H1 (cell line): ENCODE results near the gene NEDD4L. TPM values are rescaled to one million over a fixed set of nuclear protein-coding genes. Genes with fewer than 3 reads are reported as not detected.

Experiments used
- CTCF ChIA-PET: fragments of 300-600 bp; sonication (Branson Sonifier 250); formaldehyde crosslinking; loops from one replicate; lab custom pipeline; 2021; ENCODE audit not compliant: partially characterized antibody; lab: Charles Lee
- POLR2A ChIA-PET: fragments of 300-600 bp; sonication (Branson Sonifier 250); formaldehyde crosslinking; loops from one replicate; lab custom pipeline; 2021; ENCODE audit warnings: inconsistent platforms; ENCODE audit not compliant: partially characterized antibody; lab: Charles Lee
- DNase-seq, 2 experiments: peaks; one replicate each; pipeline versions ENCODE4 v3.0.0 to v3.0.0-alpha.2; 2010 to 2022; ENCODE audit warnings: low spot score in 2 of 2, low read depth in 1 of 2, mixed read lengths in 1 of 2
- FAIRE-seq: peaks from 2 replicates; lab custom pipeline; 2011; peaks lifted over from hg19 to GRCh38; lab: Jason Lieb, UNC
- H2AFZ ChIP-seq: 2 replicates; pipeline ENCODE4 v1.8.1; 2012; ENCODE audit warnings: low read length, inconsistent platforms
- H2AK5ac ChIP-seq: 2 replicates; pipeline ENCODE4 v1.6.1; 2013; ENCODE audit warnings: low read depth, low read length
- H2BK120ac ChIP-seq: replicated peaks from 2 replicates; pipeline ENCODE3; 2013; ENCODE audit warnings: low read depth, low read length, inconsistent platforms
- H2BK12ac ChIP-seq: 2 replicates; pipeline ENCODE4 v1.6.1; 2013; ENCODE audit warnings: low read depth, low read length
- H2BK15ac ChIP-seq: 2 replicates; pipeline ENCODE4 v1.6.1; 2013; ENCODE audit warnings: low read length
- H2BK20ac ChIP-seq: 2 replicates; pipeline ENCODE4 v1.6.1; 2013; ENCODE audit warnings: low read length
- H2BK5ac ChIP-seq: 2 replicates; pipeline ENCODE4 v1.6.1; 2013; ENCODE audit warnings: low read depth, low read length
- H3K14ac ChIP-seq: 2 replicates; pipeline ENCODE4 v1.6.1; 2013; ENCODE audit warnings: inconsistent platforms; ENCODE audit not compliant: insufficient read length
- H3K18ac ChIP-seq: 2 replicates; pipeline ENCODE4 v1.6.1; 2013; ENCODE audit warnings: low read length; ENCODE audit errors: extremely low read depth
- H3K23ac ChIP-seq: 2 replicates; pipeline ENCODE4 v1.6.1; 2013; ENCODE audit warnings: inconsistent platforms; ENCODE audit not compliant: insufficient read length
- H3K23me2 ChIP-seq: 2 replicates; pipeline ENCODE4 v1.6.1; 2013; ENCODE audit warnings: low read depth, low read length
- H3K27ac ChIP-seq: 2 replicates; pipeline ENCODE4 v1.6.1; 2011; ENCODE audit warnings: low read depth, low read length, inconsistent platforms
- H3K27me3 ChIP-seq, 4 experiments: replicated peaks in 1 of 4; 1 replicate in 1 of 4; 2 replicates in 3 of 4; pipeline versions ENCODE4 v1.6.1 to v1.8.1; 2011 to 2013; ENCODE audit warnings: low read length in 3 of 4, mild to moderate bottlenecking in 3 of 4, inconsistent platforms in 2 of 4, mixed read lengths in 2 of 4, moderate library complexity in 1 of 4; ENCODE audit not compliant: control insufficient read depth in 3 of 4, insufficient read depth in 3 of 4; ENCODE audit errors: extremely low read depth in 1 of 4
- H3K36me3 ChIP-seq, 4 experiments: 2 replicates each; pipeline versions ENCODE4 v1.6.1 to v1.8.1; 2011 to 2013; ENCODE audit warnings: mild to moderate bottlenecking in 4 of 4, low read length in 3 of 4, moderate library complexity in 2 of 4, control low read depth in 1 of 4, inconsistent platforms in 1 of 4; ENCODE audit not compliant: insufficient read depth in 4 of 4, control insufficient read depth in 2 of 4
- H3K4ac ChIP-seq: replicated peaks from 2 replicates; pipeline ENCODE3; 2013; ENCODE audit warnings: low read length, low read depth, mixed read lengths, inconsistent platforms; ENCODE audit not compliant: insufficient read length
- H3K4me1 ChIP-seq, 4 experiments: replicated peaks in 1 of 4; 1 replicate in 1 of 4; 2 replicates in 3 of 4; pipeline versions ENCODE4 v1.6.1 to v1.8.1; 2011 to 2013; ENCODE audit warnings: low read length in 3 of 4, inconsistent platforms in 2 of 4, mixed read lengths in 1 of 4; ENCODE audit not compliant: insufficient read depth in 4 of 4, control insufficient read depth in 3 of 4
- H3K4me2 ChIP-seq, 2 experiments: 2 replicates each; pipeline versions ENCODE4 v1.6.1 to v1.8.1; 2011 to 2013; ENCODE audit warnings: low read depth in 2 of 2, low read length in 2 of 2, control low read depth in 1 of 2, inconsistent platforms in 1 of 2, mild to moderate bottlenecking in 1 of 2; ENCODE audit not compliant: insufficient read depth in 1 of 2
- H3K4me3 ChIP-seq, 4 experiments: fragments of 200-600, 300-600 bp in 1 of 4; sonication (generic), shearing (Covaris generic), sonication (Bioruptor Twin) in 1 of 4; 2 replicates each; pipeline versions ENCODE4 v1.5.1 to v1.8.1; 2011 to 2016; ENCODE audit warnings: low read length in 4 of 4, low read depth in 3 of 4, control low read depth in 2 of 4, inconsistent platforms in 2 of 4, mild to moderate bottlenecking in 2 of 4, mixed read lengths in 1 of 4, moderate library complexity in 1 of 4; ENCODE audit not compliant: insufficient read depth in 2 of 4; ENCODE audit errors: extremely low read depth in 1 of 4
- H3K56ac ChIP-seq: replicated peaks from 2 replicates; pipeline ENCODE3; 2013; ENCODE audit warnings: low read depth, mild to moderate bottlenecking, mixed read lengths, low read length, inconsistent platforms; ENCODE audit not compliant: insufficient read length
- H3K79me1 ChIP-seq: 2 replicates; pipeline ENCODE4 v1.6.1; 2013; ENCODE audit warnings: low read depth, low read length, control low read depth
- H3K79me2 ChIP-seq, 2 experiments: 2 replicates each; pipeline versions ENCODE4 v1.6.1 to v1.8.1; 2012 to 2013; ENCODE audit warnings: low read length in 2 of 2, mild to moderate bottlenecking in 2 of 2, inconsistent platforms in 1 of 2; ENCODE audit not compliant: insufficient read depth in 2 of 2, control insufficient read depth in 1 of 2
- H3K9ac ChIP-seq, 4 experiments: replicated peaks in 1 of 4; 1 replicate in 1 of 4; 2 replicates in 3 of 4; pipeline versions ENCODE4 v1.6.1 to v1.8.1; 2011 to 2013; ENCODE audit warnings: low read depth in 3 of 4, low read length in 3 of 4, control low read depth in 2 of 4, mild to moderate bottlenecking in 2 of 4, moderate library complexity in 2 of 4, inconsistent platforms in 1 of 4; ENCODE audit errors: extremely low read depth in 1 of 4
- H3K9me3 ChIP-seq, 2 experiments: 2 replicates each; pipeline versions ENCODE4 v1.6.1 to v1.8.1; 2012 to 2013; ENCODE audit warnings: mild to moderate bottlenecking in 2 of 2, moderate library complexity in 2 of 2, control low read depth in 1 of 2, inconsistent platforms in 1 of 2, low read depth in 1 of 2, low read length in 1 of 2, mixed read lengths in 1 of 2; ENCODE audit not compliant: insufficient read depth in 2 of 2
- H4K20me1 ChIP-seq, 2 experiments: replicated peaks in 1 of 2; 2 replicates each; pipeline versions ENCODE3 to v1.8.1; 2011 to 2013; ENCODE audit warnings: inconsistent platforms in 2 of 2, low read length in 2 of 2, mild to moderate bottlenecking in 1 of 2; ENCODE audit not compliant: insufficient read depth in 2 of 2, control insufficient read depth in 1 of 2
- H4K5ac ChIP-seq: 2 replicates; pipeline ENCODE4 v1.6.1; 2013; ENCODE audit warnings: low read length, low read depth, mixed read lengths, inconsistent platforms; ENCODE audit not compliant: insufficient read length
- H4K8ac ChIP-seq: 2 replicates; pipeline ENCODE4 v1.8.0; 2013; ENCODE audit warnings: mild to moderate bottlenecking, moderate library complexity, low read length, inconsistent platforms; ENCODE audit not compliant: insufficient read depth; ENCODE audit errors: extremely low read depth
- H4K91ac ChIP-seq: replicated peaks from 2 replicates; pipeline ENCODE3; 2013; ENCODE audit warnings: low read length, mixed read lengths, inconsistent platforms; ENCODE audit not compliant: insufficient read length
- KDM5A ChIP-seq: fragments of 200-600 bp; IDR thresholded peaks from 2 replicates; pipeline ENCODE4 v1.7.1; 2012; ENCODE audit warnings: mild to moderate bottlenecking, low read length, inconsistent platforms, mixed read lengths
- NRF1 ChIP-seq: IDR thresholded peaks from 2 replicates; pipeline ENCODE4 v1.6.1; 2011; ENCODE audit warnings: mild to moderate bottlenecking, low read depth, low read length, improper control_type of control experiment
- RFX5 ChIP-seq: IDR thresholded peaks from 2 replicates; pipeline ENCODE4 v1.6.1; 2011; ENCODE audit warnings: low read depth, low read length, improper control_type of control experiment, borderline replicate concordance
- SIX5 ChIP-seq: IDR thresholded peaks from 2 replicates; pipeline ENCODE4 v1.6.1; 2011; ENCODE audit warnings: mild to moderate bottlenecking, low read depth, low read length
- SP2 ChIP-seq: IDR thresholded peaks from 2 replicates; pipeline ENCODE4 v1.6.1; 2012; ENCODE audit warnings: mild to moderate bottlenecking, low read length, inconsistent platforms
- SP4 ChIP-seq: IDR thresholded peaks from 2 replicates; pipeline ENCODE4 v1.6.1; 2012; ENCODE audit warnings: low read length, inconsistent platforms
- WGBS, 2 experiments: shearing (Covaris generic) in 1 of 2; methylation state at CpG; one replicate each; pipeline versions ENCODE4 v1.1.6 to v1.1.7; 2013 to 2015; ENCODE audit warnings: low lambda C conversion rate in 2 of 2, mixed read lengths in 2 of 2, inconsistent platforms in 1 of 2, low coverage in 1 of 2, missing lambda C conversion rate in 1 of 2; ENCODE audit not compliant: insufficient replicate concordance in 2 of 2, insufficient coverage in 1 of 2, insufficient read length in 1 of 2; ENCODE audit errors: extremely low coverage in 1 of 2, missing lambda C conversion rate in 1 of 2; 5-methylcytosine and 5-hydroxymethylcytosine counted together
- polyA plus RNA-seq, 7 experiments: library from polyadenylated mRNA; depleted of rRNA in 3 of 7; stranded (reverse) in 5 of 7; unstranded in 2 of 7; fragments of >200 nt in 5 of 7; fragments of 200-250 nt in 2 of 7; gene quantifications; 1 replicate in 5 of 7; 2 replicates in 1 of 7; 4 replicates in 1 of 7; pipeline versions ENCODE4 v1.2.1 to v1.2.3, GENCODE V29; 2011 to 2013; ENCODE audit warnings: missing spikeins in 2 of 7, mixed read lengths in 2 of 7
- total RNA-seq: library from RNA; stranded (reverse); fragmentation: NEBNext Ultra II Directional; extraction: Animal tissue kit (Norgen Biotek cat#: 25700); gene quantifications from 2 replicates; pipeline ENCODE4 v1.2.1, GENCODE V29; 2021

Gene NEDD4L
- total and polyA plus RNA-seq, 2 of the 8 experiments (the other 6 are each of a cell fraction or from before 2014, with no cell fraction given): 37.3 to 69.8 TPM

GRCh38 chr18:58128381-58129374 lies 84.7 kb downstream of the NEDD4L start:
- ChIA-PET POLR2A (no interaction called here), CTCF (interaction anchor here (1.1 to 1.7 kb wide), 4 partner anchors 9 to 247 kb away, joined by 3 to 5 read pairs (median 3); no protein-coding TSS in a partner anchor)
- Histone ChIP-seq H3K27ac (no peak overlapping the region), H2BK15ac (no peak overlapping the region), H2BK20ac (no peak overlapping the region), H4K91ac (no peak overlapping the region), H3K9ac (no peak overlapping the region), H3K18ac (no peak overlapping the region; the same call in 1 of the 2 replicates), H3K9me3 (no peaks in the 10 kb centered on the region), H3K36me3 (no peaks in the 10 kb centered on the region), H3K4ac (no peak overlapping the region), H4K20me1 (peaks cover 2 to 8% of the 10 kb centered on the region in 2 experiments), H3K79me1 (peaks cover 9% of the 10 kb centered on the region), H3K56ac (no peak overlapping the region), H3K27me3 (no peaks in the 10 kb centered on the region), H3K23me2 (peaks cover 3% of the 10 kb centered on the region; the same call in 1 of the 2 replicates), H3K14ac (no peak overlapping the region), H4K8ac (no peak overlapping the region), H2BK120ac (no peak overlapping the region), H2AFZ (no peak overlapping the region), H4K5ac (no peak overlapping the region), H2AK5ac (no peak overlapping the region), H2BK12ac (no peak overlapping the region), H3K23ac (no peak overlapping the region), H3K4me3 (no peak overlapping the region), H2BK5ac (no peak overlapping the region), H3K79me2 (peaks cover 4 to 78% of the 10 kb centered on the region in 2 experiments; a peak in 3 of 4 replicates), H3K4me1 (no peaks in the 10 kb centered on the region), H3K4me2 (no peak overlapping the region)
- DNase-seq (no peak), FAIRE-seq (no peak)
- 93% methylated on average over 19 of the region's 19 CpGs; no CpG with 5 or more reads in 1 of the 2 experiments for WGBS, 2 experiments
- no peak for TF ChIP-seq SP2
- no peak for TF ChIP-seq SP4
- no peak for TF ChIP-seq SIX5
- TF ChIP-seq RFX5: no peak
- TF ChIP-seq NRF1: no peak
- TF ChIP-seq KDM5A: no peak
